HCT116 (cell line): ENCODE measurements around the gene OPRL1. TPM values are rescaled to one million over a fixed set of nuclear protein-coding genes. Genes with fewer than 3 reads are reported as not detected.

ENCODE experiments used
- ATAC-seq: fragments of 200-7000 bp; cut with Tn5 transposase; 2 replicates; pipeline ENCODE4 v1.9.1; 2020; ENCODE audit warnings: mild to moderate bottlenecking, moderate library complexity
- BruUV-seq: library from RNA; stranded (reverse); fragments of 400-500 nt; replicated peaks from 2 replicates; lab custom pipeline; 2021; lab: Mats Ljungman, UMichigan
- CTCF ChIA-PET: fragments of 300-600 bp; sonication (Branson Sonifier 250); formaldehyde crosslinking; loops from one replicate; lab custom pipeline; 2021; ENCODE audit warnings: antibody characterized with exemption; lab: Charles Lee
- POLR2A ChIA-PET: fragments of 300-600, 350-600 bp; sonication (Branson Sonifier 250); formaldehyde crosslinking; loops from one replicate; lab custom pipeline; 2021; ENCODE audit warnings: antibody characterized with exemption; lab: Charles Lee
- RAD21 ChIA-PET, 2 experiments: fragments of 300-600 bp; sonication (Branson Sonifier 250); formaldehyde crosslinking; loops; one replicate each; lab custom pipeline; 2023; ENCODE audit warnings: low total read pairs in 2 of 2; ENCODE audit not compliant: uncharacterized antibody in 2 of 2, unreplicated experiment in 2 of 2, low non-redundant PET in 1 of 2; lab: Charles Lee
- DNase-seq: peaks from one replicate; pipeline ENCODE4 v3.0.0-alpha.2; 2010; ENCODE audit warnings: low read depth, low spot score
- H2AFZ ChIP-seq: fragments of 200-600 bp; shearing (Covaris generic), sonication (generic); 2 replicates; pipeline ENCODE4 v1.6.1; 2017; ENCODE audit warnings: low read depth, mixed run types, mixed read lengths, antibody characterized with exemption, low read length; ENCODE audit not compliant: poor library complexity, severe bottlenecking
- H3K27ac ChIP-seq: 2 replicates; pipeline ENCODE4 v1.5.1; 2012; ENCODE audit warnings: low read depth, low read length
- H3K27me3 ChIP-seq: fragments of 200-600 bp; sonication (generic); 2 replicates; pipeline ENCODE4 v1.6.1; 2016; ENCODE audit warnings: mixed run types, low read length, mixed read lengths; ENCODE audit not compliant: insufficient read depth
- H3K36me3 ChIP-seq, 2 experiments: fragments of 200-500 bp in 1 of 2; fragments of 200-600 bp in 1 of 2; sonication (Bioruptor generic) in 1 of 2; sonication (generic) in 1 of 2; 2 replicates each; pipeline versions ENCODE4 v1.5.1 to v1.6.1; 2014 to 2016; ENCODE audit warnings: low read length in 2 of 2, inconsistent platforms in 1 of 2, mixed read lengths in 1 of 2, mixed run types in 1 of 2; ENCODE audit not compliant: insufficient read depth in 2 of 2, control insufficient read depth in 1 of 2
- H3K4me1 ChIP-seq, 2 experiments: fragments of 200-600 bp in 1 of 2; sonication (generic) in 1 of 2; 2 replicates each; pipeline versions ENCODE4 v1.5.1 to v1.6.1; 2012 to 2017; ENCODE audit warnings: low read length in 2 of 2, inconsistent platforms in 1 of 2, mild to moderate bottlenecking in 1 of 2, mixed read lengths in 1 of 2, mixed run types in 1 of 2, moderate library complexity in 1 of 2; ENCODE audit not compliant: insufficient read depth in 2 of 2, control insufficient read depth in 1 of 2
- H3K4me2 ChIP-seq: fragments of 200-600 bp; sonication (generic); 2 replicates; pipeline ENCODE4 v1.6.1; 2017; ENCODE audit warnings: mixed run types, low read length, mixed read lengths
- H3K4me3 ChIP-seq, 2 experiments: fragments of 200-600 bp in 1 of 2; sonication (generic) in 1 of 2; replicated peaks in 1 of 2; 2 replicates each; pipeline ENCODE4 v1.5.1; 2011 to 2016; ENCODE audit warnings: low read length in 2 of 2, control low read depth in 1 of 2, low read depth in 1 of 2, mild to moderate bottlenecking in 1 of 2, mixed read lengths in 1 of 2, mixed run types in 1 of 2
- H3K79me2 ChIP-seq: fragments of 200-600 bp; sonication (generic); 2 replicates; pipeline ENCODE4 v1.6.1; 2017; ENCODE audit warnings: mild to moderate bottlenecking, mixed run types, low read length, moderate library complexity, mixed read lengths; ENCODE audit not compliant: insufficient read depth
- H3K9ac ChIP-seq: fragments of 200-600 bp; sonication (generic); 2 replicates; pipeline ENCODE4 v1.6.1; 2016; ENCODE audit warnings: low read length, mixed read lengths
- H3K9me2 ChIP-seq: fragments of 200-600 bp; sonication (generic), shearing (Covaris generic); 2 replicates; pipeline ENCODE4 v1.6.1; 2017; ENCODE audit warnings: mixed run types, mild to moderate bottlenecking, moderate library complexity; ENCODE audit not compliant: insufficient read depth
- H3K9me3 ChIP-seq, 2 experiments: fragments of 200-500 bp in 1 of 2; fragments of 200-600 bp in 1 of 2; sonication (Bioruptor generic) in 1 of 2; sonication (generic) in 1 of 2; 2 replicates each; pipeline ENCODE4 v1.6.1; 2014 to 2017; ENCODE audit warnings: low read length in 2 of 2, mixed read lengths in 2 of 2, inconsistent platforms in 1 of 2, low read depth in 1 of 2, mild to moderate bottlenecking in 1 of 2, mixed run types in 1 of 2, moderate library complexity in 1 of 2; ENCODE audit not compliant: control insufficient read depth in 1 of 2, insufficient read depth in 1 of 2
- H4K20me1 ChIP-seq: fragments of 200-600 bp; sonication (generic), shearing (Covaris generic); 2 replicates; pipeline ENCODE4 v1.6.1; 2017; ENCODE audit warnings: mixed run types, mild to moderate bottlenecking, moderate library complexity; ENCODE audit not compliant: insufficient read depth
- EGR1 ChIP-seq: IDR thresholded peaks from 2 replicates; pipeline ENCODE4 v1.6.1; 2012; ENCODE audit warnings: low read depth
- EZH2 ChIP-seq: fragments of 200-600 bp; sonication (generic); IDR thresholded peaks from 2 replicates; pipeline ENCODE4 v1.6.1; 2017; ENCODE audit warnings: antibody characterized with exemption, mixed run types
- JUND ChIP-seq: IDR thresholded peaks from 2 replicates; pipeline ENCODE4 v1.6.1; 2012
- POLR2A ChIP-seq: IDR thresholded peaks from 2 replicates; pipeline ENCODE4 v1.7.0; 2011; ENCODE audit warnings: borderline replicate concordance; ENCODE audit not compliant: insufficient read depth, insufficient read length; ENCODE audit errors: extremely low read depth
- POLR2AphosphoS5 ChIP-seq: IDR thresholded peaks from 2 replicates; pipeline ENCODE4 v1.6.1; 2011; ENCODE audit warnings: mild to moderate bottlenecking, low read depth, low read length, moderate library complexity
- RAD21 ChIP-seq: IDR thresholded peaks from 2 replicates; pipeline ENCODE4 v1.6.1; 2012; ENCODE audit warnings: low read depth, mild to moderate bottlenecking
- SRF ChIP-seq: IDR thresholded peaks from 2 replicates; pipeline ENCODE4 v1.6.1; 2012; ENCODE audit warnings: low read depth
- YY1 ChIP-seq: IDR thresholded peaks from 2 replicates; pipeline ENCODE4 v1.6.1; 2011; ENCODE audit warnings: low read length, low read depth, moderate library complexity, mild to moderate bottlenecking; ENCODE audit not compliant: insufficient replicate concordance; ENCODE audit errors: extremely low read depth
- ZFX ChIP-seq: fragments of 450-650 bp; IDR thresholded peaks from 2 replicates; pipeline ENCODE4 v1.6.1; 2017
- intact Hi-C: fragments of 100-400 bp; cut with micrococcal nuclease; formaldehyde crosslinking; loops from 2 replicates; pipeline ENCODE4 v1.10.0; 2022
- total RNA-seq: library from RNA; stranded (reverse); gene quantifications from one replicate; pipeline ENCODE4 v1.2.1, GENCODE V29; 2021; ENCODE audit not compliant: unreplicated experiment
- TF ChIP-seq, protein P1 (sequence below), 3 experiments: fragments of 200-600 bp in 1 of 3; sonication (generic) in 1 of 3; IDR thresholded peaks in 2 of 3; conservative IDR thresholded peaks in 1 of 3; 2 replicates each; pipeline ENCODE4 v1.5.1; 2012 to 2017; ENCODE audit warnings: low read depth in 2 of 3, low read length in 2 of 3, antibody characterized with exemption in 1 of 3, borderline replicate concordance in 1 of 3, control low read depth in 1 of 3, mild to moderate bottlenecking in 1 of 3, mixed read lengths in 1 of 3, mixed run types in 1 of 3, moderate library complexity in 1 of 3; ENCODE audit not compliant: insufficient read depth in 1 of 3
- TF ChIP-seq, protein P2 (sequence below): IDR thresholded peaks from 2 replicates; pipeline ENCODE4 v1.6.1; 2011; ENCODE audit warnings: mild to moderate bottlenecking, low read length, moderate library complexity; ENCODE audit not compliant: insufficient replicate concordance; ENCODE audit errors: extremely low read depth
- TF ChIP-seq, protein P3 (sequence below): IDR thresholded peaks from 2 replicates; pipeline ENCODE4 v1.6.1; 2012; ENCODE audit warnings: low read depth
- TF ChIP-seq, protein P4 (sequence below): IDR thresholded peaks from 2 replicates; pipeline ENCODE4 v1.6.1; 2012

OPRL1 gene
- total RNA-seq, 1 experiment from 2014 or later, result 1.6 TPM

DNA sequence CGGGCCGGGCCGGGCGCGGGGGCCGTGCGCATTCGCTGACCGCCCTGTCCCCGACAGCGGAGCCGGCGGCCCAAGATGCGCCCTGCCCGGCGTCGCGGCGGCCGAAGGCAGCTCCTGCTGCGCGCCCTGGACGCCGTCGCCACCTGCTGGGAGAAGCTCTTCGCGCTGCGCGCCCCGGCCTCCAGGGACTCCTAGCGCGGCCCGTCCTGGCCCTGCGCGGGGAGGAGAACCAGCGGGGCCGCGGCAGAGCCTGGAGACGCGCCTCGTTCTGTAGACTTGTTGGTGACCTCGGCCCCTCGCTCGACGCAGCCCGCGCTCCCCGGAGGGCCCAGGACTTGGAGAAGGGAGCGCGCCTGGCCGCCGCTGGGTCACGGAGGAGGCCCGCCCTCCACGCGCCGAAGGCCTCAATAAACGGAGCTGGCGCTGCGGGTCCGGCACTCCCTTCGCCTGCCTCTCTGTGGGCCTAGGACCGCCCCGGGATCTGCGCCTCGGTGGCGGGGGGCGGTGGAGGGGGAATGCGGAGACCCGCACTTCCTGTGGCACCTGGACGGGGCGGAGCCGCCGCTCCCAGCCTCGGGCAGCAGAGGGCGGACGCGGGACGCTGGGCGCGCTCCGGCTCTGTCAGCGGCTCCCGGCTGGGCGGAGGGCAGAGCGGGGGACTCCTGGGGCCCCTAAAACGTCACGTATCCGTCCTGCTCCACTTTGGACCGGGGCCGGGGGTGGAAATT, 41.2 kb upstream of the OPRL1 start:
- H3K27me3 ChIP-seq, result no peaks in the 10 kb centered on the region
- CTCF ChIA-PET, result interaction anchor here (0.5 to 5.1 kb wide), 16 partner anchors 9 to 568 kb away, joined by 3 to 35 read pairs (median 4); partner anchors contain the start of genes PRPF6 and TCEA2
- RAD21 ChIA-PET, result interaction anchor here (0.5 to 1.1 kb wide), 6 partner anchors 16 to 501 kb away, joined by 3 to 6 read pairs (median 4); partner anchors contain the start of gene TCEA2 (in 1 of the 2)
- H2AFZ ChIP-seq, result peak overlapping the region; percentile 61
- peak overlapping the region; percentile 92 for H3K27ac ChIP-seq
- POLR2A ChIA-PET, result interaction anchor here (0.6 to 1.6 kb wide), 6 partner anchors 8 to 174 kb away, joined by 3 to 6 read pairs (median 3); partner anchors contain the start of genes PRPF6, TCEA2 and TPD52L2
- intact Hi-C loops, result loop anchor here (1.0 kb wide), 1 partner anchor 82 kb away; no protein-coding TSS in a partner anchor
- DNase-seq (peak; percentile 48), ATAC-seq (peak; percentile 86)
- H3K9me2 ChIP-seq, result no peaks in the 10 kb centered on the region
- H3K4me2 ChIP-seq, result peak overlapping the region; percentile 96
- peak overlapping the region; percentile 43 to 65 for H3K4me3 ChIP-seq
- no peaks in the 10 kb centered on the region for H4K20me1 ChIP-seq
- no peaks in the 10 kb centered on the region for H3K9me3 ChIP-seq
- no peak for TF ChIP-seq POLR2A
- TF ChIP-seq POLR2AphosphoS5, result peak; percentile 35; the same call in 1 of the 2 replicates
- TF ChIP-seq, protein P1, sequence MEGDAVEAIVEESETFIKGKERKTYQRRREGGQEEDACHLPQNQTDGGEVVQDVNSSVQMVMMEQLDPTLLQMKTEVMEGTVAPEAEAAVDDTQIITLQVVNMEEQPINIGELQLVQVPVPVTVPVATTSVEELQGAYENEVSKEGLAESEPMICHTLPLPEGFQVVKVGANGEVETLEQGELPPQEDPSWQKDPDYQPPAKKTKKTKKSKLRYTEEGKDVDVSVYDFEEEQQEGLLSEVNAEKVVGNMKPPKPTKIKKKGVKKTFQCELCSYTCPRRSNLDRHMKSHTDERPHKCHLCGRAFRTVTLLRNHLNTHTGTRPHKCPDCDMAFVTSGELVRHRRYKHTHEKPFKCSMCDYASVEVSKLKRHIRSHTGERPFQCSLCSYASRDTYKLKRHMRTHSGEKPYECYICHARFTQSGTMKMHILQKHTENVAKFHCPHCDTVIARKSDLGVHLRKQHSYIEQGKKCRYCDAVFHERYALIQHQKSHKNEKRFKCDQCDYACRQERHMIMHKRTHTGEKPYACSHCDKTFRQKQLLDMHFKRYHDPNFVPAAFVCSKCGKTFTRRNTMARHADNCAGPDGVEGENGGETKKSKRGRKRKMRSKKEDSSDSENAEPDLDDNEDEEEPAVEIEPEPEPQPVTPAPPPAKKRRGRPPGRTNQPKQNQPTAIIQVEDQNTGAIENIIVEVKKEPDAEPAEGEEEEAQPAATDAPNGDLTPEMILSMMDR (IDR thresholded peaks at IDR 0.05 in 2 of 3, conservative IDR thresholded peaks at IDR 0.05 in 1 of 3; ENCODE audit: borderline replicate concordance in 1 of 3, insufficient read depth in 1 of 3, low read depth in 2 of 3, low read length in 2 of 3), result peak; percentile 60 to 72 (median 65)
- TF ChIP-seq, protein P2, sequence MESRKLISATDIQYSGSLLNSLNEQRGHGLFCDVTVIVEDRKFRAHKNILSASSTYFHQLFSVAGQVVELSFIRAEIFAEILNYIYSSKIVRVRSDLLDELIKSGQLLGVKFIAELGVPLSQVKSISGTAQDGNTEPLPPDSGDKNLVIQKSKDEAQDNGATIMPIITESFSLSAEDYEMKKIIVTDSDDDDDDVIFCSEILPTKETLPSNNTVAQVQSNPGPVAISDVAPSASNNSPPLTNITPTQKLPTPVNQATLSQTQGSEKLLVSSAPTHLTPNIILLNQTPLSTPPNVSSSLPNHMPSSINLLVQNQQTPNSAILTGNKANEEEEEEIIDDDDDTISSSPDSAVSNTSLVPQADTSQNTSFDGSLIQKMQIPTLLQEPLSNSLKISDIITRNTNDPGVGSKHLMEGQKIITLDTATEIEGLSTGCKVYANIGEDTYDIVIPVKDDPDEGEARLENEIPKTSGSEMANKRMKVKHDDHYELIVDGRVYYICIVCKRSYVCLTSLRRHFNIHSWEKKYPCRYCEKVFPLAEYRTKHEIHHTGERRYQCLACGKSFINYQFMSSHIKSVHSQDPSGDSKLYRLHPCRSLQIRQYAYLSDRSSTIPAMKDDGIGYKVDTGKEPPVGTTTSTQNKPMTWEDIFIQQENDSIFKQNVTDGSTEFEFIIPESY, result no peak
- no peak for TF ChIP-seq SRF
- TF ChIP-seq, protein P3, sequence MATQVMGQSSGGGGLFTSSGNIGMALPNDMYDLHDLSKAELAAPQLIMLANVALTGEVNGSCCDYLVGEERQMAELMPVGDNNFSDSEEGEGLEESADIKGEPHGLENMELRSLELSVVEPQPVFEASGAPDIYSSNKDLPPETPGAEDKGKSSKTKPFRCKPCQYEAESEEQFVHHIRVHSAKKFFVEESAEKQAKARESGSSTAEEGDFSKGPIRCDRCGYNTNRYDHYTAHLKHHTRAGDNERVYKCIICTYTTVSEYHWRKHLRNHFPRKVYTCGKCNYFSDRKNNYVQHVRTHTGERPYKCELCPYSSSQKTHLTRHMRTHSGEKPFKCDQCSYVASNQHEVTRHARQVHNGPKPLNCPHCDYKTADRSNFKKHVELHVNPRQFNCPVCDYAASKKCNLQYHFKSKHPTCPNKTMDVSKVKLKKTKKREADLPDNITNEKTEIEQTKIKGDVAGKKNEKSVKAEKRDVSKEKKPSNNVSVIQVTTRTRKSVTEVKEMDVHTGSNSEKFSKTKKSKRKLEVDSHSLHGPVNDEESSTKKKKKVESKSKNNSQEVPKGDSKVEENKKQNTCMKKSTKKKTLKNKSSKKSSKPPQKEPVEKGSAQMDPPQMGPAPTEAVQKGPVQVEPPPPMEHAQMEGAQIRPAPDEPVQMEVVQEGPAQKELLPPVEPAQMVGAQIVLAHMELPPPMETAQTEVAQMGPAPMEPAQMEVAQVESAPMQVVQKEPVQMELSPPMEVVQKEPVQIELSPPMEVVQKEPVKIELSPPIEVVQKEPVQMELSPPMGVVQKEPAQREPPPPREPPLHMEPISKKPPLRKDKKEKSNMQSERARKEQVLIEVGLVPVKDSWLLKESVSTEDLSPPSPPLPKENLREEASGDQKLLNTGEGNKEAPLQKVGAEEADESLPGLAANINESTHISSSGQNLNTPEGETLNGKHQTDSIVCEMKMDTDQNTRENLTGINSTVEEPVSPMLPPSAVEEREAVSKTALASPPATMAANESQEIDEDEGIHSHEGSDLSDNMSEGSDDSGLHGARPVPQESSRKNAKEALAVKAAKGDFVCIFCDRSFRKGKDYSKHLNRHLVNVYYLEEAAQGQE, result no peak
- TF ChIP-seq EGR1, result no peak
- TF ChIP-seq RAD21, result peak; percentile 83
- no peak for TF ChIP-seq EZH2
- TF ChIP-seq YY1, result no peak
- TF ChIP-seq ZFX, result peak; percentile 89; the same call in 1 of the 2 replicates
- TF ChIP-seq JUND, result no peak
- TF ChIP-seq, protein P4, sequence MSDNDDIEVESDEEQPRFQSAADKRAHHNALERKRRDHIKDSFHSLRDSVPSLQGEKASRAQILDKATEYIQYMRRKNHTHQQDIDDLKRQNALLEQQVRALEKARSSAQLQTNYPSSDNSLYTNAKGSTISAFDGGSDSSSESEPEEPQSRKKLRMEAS, result peak; percentile 87
- TF ChIP-seq, all 23 proteins: peak for 5
- peaks cover 3 to 21% of the 10 kb centered on the region in 2 experiments for H3K4me1 ChIP-seq
- H3K9ac ChIP-seq, result peak overlapping the region; percentile 63
- no peaks in the 10 kb centered on the region for H3K79me2 ChIP-seq
- no peaks in the 10 kb centered on the region; a peak in 1 of 4 replicates for H3K36me3 ChIP-seq
- BruUV-seq, result no TSS peak
